GM12872 (cell line): Measurements from ENCODE around the gene ARHGAP26.

ENCODE experiments used
- TF ChIP-seq, protein P1 (sequence below): IDR thresholded peaks from 3 replicates; pipeline ENCODE4 v1.5.1; 2011; ENCODE audit warnings: low read depth, mild to moderate bottlenecking, low read length, moderate library complexity; ENCODE audit not compliant: insufficient read depth

Gene ARHGAP26

DNA sequence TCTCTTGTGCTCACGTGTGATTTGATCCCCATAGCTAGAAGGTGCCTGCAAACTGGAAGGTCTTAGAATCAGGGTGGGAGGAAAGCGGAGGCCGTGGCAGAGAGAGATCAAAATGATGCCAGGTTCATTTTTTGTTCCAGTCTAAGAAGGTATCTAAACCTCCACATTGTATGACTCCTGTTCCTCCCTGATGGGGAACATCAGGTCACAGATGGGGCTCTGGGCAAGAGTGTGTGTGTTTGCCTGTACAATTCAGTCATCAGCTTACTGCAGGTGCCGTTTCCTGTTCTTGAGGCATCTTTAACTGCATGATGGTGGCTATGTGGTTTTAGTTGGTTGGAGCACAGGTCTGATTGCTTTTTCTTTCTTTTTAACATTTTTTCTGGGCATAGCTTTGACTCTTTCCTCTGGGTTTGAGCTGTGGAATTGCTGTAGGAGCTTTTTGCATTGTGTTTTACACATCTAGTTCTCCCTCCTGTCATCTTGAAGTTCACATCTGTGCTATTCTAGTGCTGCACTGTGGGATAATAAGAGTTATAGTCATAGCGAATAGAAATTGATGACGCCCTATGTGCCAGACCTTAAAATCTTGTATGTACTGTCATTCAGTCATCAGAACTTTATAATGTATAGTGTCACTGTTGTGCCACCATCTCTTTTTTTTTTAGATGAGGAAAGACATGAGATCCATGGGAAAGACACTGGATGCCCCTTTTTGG is 30.8 kb downstream of the ARHGAP26 start:
- TF ChIP-seq, protein P1, sequence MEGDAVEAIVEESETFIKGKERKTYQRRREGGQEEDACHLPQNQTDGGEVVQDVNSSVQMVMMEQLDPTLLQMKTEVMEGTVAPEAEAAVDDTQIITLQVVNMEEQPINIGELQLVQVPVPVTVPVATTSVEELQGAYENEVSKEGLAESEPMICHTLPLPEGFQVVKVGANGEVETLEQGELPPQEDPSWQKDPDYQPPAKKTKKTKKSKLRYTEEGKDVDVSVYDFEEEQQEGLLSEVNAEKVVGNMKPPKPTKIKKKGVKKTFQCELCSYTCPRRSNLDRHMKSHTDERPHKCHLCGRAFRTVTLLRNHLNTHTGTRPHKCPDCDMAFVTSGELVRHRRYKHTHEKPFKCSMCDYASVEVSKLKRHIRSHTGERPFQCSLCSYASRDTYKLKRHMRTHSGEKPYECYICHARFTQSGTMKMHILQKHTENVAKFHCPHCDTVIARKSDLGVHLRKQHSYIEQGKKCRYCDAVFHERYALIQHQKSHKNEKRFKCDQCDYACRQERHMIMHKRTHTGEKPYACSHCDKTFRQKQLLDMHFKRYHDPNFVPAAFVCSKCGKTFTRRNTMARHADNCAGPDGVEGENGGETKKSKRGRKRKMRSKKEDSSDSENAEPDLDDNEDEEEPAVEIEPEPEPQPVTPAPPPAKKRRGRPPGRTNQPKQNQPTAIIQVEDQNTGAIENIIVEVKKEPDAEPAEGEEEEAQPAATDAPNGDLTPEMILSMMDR = no peak

- TF ChIP-seq, protein P1 = no peak
Observed at GRCh38 chr5:142801495-142801871, 31.3 kb downstream of the ARHGAP26 start.

- TF ChIP-seq, protein P1 = no peak
Observed at GRCh38 chr5:142803428-142804125, 33.4 kb downstream of the ARHGAP26 start.

DNA sequence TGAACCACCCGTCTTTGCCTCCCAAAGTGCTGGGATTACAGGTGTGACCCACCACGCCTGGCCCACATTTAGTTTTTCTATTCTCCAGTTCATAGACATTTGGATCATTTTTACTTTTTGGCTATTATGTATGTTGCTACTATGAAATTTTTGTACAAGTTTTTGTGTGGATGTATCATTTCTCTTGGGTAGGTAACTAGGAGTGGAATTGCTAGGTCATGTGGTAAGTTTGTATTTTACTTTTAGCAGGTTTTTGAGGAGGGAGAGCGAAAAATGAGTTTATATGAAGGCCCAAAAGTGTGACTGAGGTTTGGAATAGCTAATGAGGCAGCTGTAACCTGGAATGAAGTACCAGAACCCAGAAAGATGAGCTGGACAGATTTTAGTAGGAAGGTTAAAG is 35.2 kb downstream of the ARHGAP26 start:
- TF ChIP-seq, protein P1 = no peak

- TF ChIP-seq, protein P1 = no peak
Observed at GRCh38 chr5:142806841-142807267, 36.7 kb downstream of the ARHGAP26 start.

DNA sequence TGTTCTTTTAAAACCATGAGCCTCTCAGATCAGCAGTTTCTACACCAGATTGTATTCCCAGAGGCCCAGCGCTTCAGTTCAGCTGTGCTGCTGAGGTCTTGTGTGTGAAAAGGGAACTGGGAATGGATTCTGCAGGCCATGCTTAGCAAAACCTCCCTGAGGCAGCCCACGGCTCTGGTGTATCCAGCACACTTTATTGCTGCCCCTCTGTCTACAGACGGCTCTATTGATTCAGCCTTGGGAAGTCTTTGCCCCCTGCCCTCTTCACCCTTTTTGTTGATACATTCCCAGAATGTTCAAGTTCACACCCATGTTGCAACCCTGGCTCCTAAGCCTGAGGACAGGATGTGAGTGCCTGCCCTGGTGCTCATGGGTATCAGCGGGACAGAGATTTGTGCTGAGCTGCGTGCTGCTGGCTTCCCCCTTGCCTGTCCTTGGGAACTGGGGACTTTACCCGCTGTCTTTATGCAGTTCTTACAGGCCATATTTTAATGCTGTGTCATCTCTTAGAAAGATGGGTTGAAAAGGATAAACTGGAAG is 37.3 kb downstream of the ARHGAP26 start:
- TF ChIP-seq, protein P1 = no peak

DNA sequence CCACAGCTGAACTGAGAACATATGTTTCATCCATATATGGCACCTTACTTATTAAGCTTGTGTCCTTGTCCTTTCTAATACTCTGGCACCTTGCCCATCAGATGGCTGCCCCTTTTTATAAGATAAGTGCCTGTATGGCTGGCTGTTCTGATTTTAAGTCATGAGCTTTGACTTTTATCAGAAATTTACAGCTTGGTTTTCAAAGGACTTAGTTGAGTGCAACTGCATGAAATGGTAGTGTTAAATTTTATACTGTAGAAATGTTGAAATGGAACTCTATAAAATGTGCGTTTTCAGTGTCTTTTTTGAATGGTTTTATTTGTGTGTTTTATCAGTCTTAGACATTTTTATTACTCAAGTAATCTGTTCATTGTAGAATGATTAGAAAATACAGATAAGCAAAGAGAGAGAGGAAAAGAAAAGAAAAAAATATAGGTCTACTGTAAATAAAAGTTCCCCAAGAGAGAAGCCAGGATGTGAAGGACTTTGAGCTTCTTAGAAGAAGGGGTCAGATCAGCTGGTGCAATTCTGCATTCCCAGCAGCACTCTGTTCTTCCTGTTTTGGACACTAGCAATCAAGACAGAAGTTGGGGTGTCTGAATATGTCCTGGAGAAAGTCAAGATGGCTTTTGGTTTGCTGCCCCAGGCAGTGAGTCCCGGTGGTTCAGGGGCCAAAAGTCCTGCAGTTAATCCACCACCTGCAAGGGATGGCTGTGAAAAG is 38.9 kb downstream of the ARHGAP26 start:
- TF ChIP-seq, protein P1 = no peak
